Measurements from ENCODE around the gene ZNF680. TPM values are rescaled to one million over a fixed set of nuclear protein-coding genes. Genes with fewer than 3 reads are reported as not detected.
"Not testable (repeated sequence)": the region's sequence is repeated elsewhere in the genome, so short reads cannot be mapped to it uniquely, and the experiment has no call there.

ZNF680 gene
- polyA plus RNA-seq, 1 experiment, result 0.66 TPM

- H3K36me3 ChIP-seq (ENCODE audit: control insufficient read depth, insufficient read depth, low read length); H3K27me3 ChIP-seq (ENCODE audit: control insufficient read depth, insufficient read depth, low read length); CTCF ChIA-PET; POLR2A ChIA-PET; DNase-seq (ENCODE audit: low read depth): not testable (repeated sequence)
- H3K4me3 ChIP-seq (ENCODE audit: low read depth, low read length), result peak overlapping the region; percentile 17
- TF ChIP-seq CTCF (IDR thresholded peaks at IDR 0.05; ENCODE audit: insufficient read depth, low read depth, low read length), result peak; percentile 32
Observed at GRCh38 chr7:64569372-64570283, 6.8 kb upstream of the ZNF680 start.

GRCh38 chr7:64562256-64562625 lies 630 bp downstream of the ZNF680 start:
- DNase-seq (ENCODE audit: low read depth), result no peak
- Histone ChIP-seq H3K4me3 (ENCODE audit: low read depth, low read length) (peak overlapping the region; percentile 72), H3K27me3 (ENCODE audit: control insufficient read depth, insufficient read depth, low read length) (no peaks in the 10 kb centered on the region), H3K36me3 (ENCODE audit: control insufficient read depth, insufficient read depth, low read length) (no peaks in the 10 kb centered on the region)
- POLR2A ChIA-PET, result no interaction called here
- CTCF ChIA-PET, result interaction anchor here (1.3 kb wide), 1 partner anchor 9 kb away, joined by 4 read pairs; no protein-coding TSS in a partner anchor
- TF ChIP-seq CTCF (IDR thresholded peaks at IDR 0.05; ENCODE audit: insufficient read depth, low read depth, low read length), result no peak

- no peaks in the 10 kb centered on the region for H3K36me3 ChIP-seq (ENCODE audit: control insufficient read depth, insufficient read depth, low read length)
- DNase-seq (ENCODE audit: low read depth), result no peak
- POLR2A ChIA-PET, result no interaction called here
- CTCF ChIA-PET, result no interaction called here
- no peaks in the 10 kb centered on the region for H3K27me3 ChIP-seq (ENCODE audit: control insufficient read depth, insufficient read depth, low read length)
- no peak overlapping the region for H3K4me3 ChIP-seq (ENCODE audit: low read depth, low read length)
- no peak for TF ChIP-seq CTCF (IDR thresholded peaks at IDR 0.05; ENCODE audit: insufficient read depth, low read depth, low read length)
Observed at GRCh38 chr7:64559206-64559605, 3.7 kb downstream of the ZNF680 start.

GRCh38 chr7:64558781-64559180 lies 4.1 kb downstream of the ZNF680 start:
- Histone ChIP-seq H3K27me3 (ENCODE audit: control insufficient read depth, insufficient read depth, low read length) (no peaks in the 10 kb centered on the region), H3K4me3 (ENCODE audit: low read depth, low read length) (no peak overlapping the region), H3K36me3 (ENCODE audit: control insufficient read depth, insufficient read depth, low read length) (no peaks in the 10 kb centered on the region)
- no peak for DNase-seq (ENCODE audit: low read depth)
- no peak for TF ChIP-seq CTCF (IDR thresholded peaks at IDR 0.05; ENCODE audit: insufficient read depth, low read depth, low read length)
- ChIA-PET POLR2A (no interaction called here), CTCF (no interaction called here)

- CTCF ChIA-PET, result no interaction called here
- no peaks in the 10 kb centered on the region for H3K36me3 ChIP-seq (ENCODE audit: control insufficient read depth, insufficient read depth, low read length)
- no peak for TF ChIP-seq CTCF (IDR thresholded peaks at IDR 0.05; ENCODE audit: insufficient read depth, low read depth, low read length)
- no peaks in the 10 kb centered on the region for H3K27me3 ChIP-seq (ENCODE audit: control insufficient read depth, insufficient read depth, low read length)
- POLR2A ChIA-PET, result no interaction called here
- no peak overlapping the region for H3K4me3 ChIP-seq (ENCODE audit: low read depth, low read length)
- no peak for DNase-seq (ENCODE audit: low read depth)
Observed at GRCh38 chr7:64558323-64558705, 4.6 kb downstream of the ZNF680 start.

Data from BJ (cell line).